Eye (tissue), 1 donor: ENCODE results near the gene DOCK8.

ENCODE experiments used
- DNase-seq: peaks from one replicate; pipeline ENCODE4 v3.0.0-alpha.2; 2015

The DOCK8 gene

DNA sequence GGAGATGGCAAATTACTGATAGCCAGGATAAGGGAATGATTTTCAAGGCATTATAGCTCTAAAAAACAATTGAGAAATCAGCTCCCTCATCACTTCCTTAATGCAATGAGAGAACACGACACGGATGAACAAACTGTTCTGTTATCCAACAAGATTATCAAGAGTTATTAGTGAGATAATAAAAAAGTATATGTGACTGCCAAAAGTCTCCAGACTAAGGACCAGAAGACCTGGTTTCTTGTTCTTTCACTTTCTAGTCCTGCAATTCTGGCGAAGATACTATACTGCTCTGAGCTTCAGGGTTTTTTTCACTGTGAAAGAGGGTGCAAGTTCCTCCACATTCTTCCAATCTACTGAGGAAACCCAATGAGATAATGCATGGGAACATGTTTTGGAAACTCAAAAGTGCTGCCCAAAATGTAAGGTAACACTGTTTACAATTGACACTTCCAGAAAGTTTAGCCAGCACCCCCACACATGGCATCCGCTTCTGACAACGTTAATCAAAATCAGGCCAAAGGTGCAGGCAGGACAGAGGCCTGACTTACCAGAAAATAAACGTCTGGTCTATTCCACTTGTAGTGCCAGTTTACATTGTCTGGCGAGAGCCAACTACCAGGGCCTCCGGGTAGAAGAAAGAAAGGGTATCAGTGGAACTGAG is 254.2 kb downstream of the DOCK8 start:
- peak; percentile 58 for DNase-seq

- DNase-seq: peak; percentile 96
These were observed 255.2 kb downstream of the DOCK8 start for GRCh38 chr9:469672-470551.

- DNase-seq: peak; percentile 40
These were observed 256.0 kb downstream of the DOCK8 start for GRCh38 chr9:470552-471194.

DNA sequence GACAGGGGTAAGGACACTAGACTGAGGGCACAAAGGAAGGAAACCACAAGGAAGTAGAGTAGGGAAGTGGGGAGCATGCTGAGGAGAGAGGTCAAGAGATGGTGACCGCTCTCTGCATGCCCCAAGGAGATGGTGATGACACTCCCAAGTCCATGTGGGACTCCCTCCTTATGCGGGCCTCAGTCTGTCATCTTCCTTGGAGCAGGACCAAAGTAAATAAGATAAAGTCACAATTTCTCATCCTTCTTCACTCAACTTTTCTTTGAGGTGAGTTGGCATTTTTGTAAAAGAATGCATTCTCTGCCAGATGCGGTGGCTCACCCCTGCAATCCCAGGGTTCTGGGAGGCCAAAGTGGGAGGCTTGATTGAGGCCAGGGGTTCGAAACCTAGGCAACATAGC is 256.7 kb downstream of the DOCK8 start:
- DNase-seq: no peak

DNA sequence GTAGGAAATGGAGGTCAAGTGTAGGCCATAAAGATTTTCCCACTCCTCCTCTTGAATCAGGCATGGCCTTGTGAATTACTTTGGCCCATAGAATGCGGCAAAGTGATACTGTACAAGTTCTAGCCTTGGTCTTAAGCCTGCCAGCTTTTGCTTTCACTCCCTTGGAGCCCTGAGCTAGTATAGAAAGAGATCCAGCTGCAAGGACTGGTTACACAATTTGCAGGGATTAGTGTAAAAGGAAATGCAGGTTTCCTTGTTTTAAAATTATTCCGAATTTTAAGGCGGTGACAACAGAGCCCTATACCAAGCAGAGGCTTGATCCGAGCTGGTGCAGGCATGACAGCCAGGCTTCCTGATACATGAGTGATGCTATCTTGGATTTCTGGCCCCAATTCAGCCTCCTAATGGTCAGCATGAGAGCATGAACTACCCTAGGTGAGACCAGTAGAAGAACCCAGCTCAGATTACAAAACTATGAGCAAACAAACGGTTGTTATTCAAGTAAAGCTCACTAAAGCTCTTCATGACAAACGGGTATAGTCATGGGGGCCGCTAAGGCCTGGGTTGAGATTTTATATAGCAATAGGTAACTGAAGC is 257.9 kb downstream of the DOCK8 start:
- no peak for DNase-seq

DNA sequence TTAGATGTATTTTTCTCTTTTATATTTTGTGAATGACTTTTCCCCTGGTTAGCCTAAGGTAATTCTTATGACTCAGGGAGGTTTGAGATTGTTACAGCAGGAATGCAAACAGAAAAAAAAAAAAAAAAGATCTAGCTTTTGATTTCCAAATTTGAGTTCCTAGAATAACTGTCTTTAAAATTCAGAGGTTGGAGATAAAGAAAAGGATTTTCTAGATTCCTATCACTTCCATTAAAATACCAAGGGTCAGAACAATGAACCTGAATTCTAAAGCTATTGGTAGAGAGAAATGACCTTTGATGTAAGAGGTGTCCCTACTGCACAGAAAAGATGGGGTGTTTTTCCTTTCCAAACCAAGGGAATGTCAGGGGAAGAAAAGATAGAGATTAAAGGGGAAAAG is 262.5 kb downstream of the DOCK8 start:
- no peak for DNase-seq

DNA sequence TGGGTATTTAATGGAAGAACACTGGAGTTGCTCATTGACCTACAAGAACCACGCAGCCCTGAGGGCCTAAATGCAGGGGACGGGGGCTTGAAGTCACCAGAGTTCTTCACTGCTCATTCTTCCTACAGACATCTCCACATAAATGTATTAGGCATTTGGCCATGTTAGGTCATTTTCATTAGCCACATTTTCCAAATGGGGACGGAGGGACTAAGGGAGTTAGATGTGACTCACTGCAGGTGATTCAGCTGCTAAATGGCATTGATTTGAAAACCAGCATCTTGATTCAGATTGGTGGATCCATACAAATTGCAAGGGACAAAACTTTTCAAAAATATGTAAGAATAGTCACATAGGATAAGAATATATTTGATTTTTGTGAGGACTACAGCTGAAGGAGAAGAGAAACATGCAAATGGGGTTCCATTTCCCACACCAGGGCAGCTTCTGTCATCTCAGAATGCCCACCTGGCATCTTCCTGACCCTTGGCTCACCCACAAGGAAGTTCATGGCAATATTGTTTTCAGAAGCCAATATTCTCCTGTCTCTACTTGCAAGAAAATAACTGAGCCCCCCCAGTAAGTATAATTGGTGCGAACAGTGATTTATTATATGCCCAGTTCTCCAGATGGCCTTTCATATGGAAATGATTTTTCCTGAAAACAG is 264.8 kb downstream of the DOCK8 start:
- no peak for DNase-seq

DNA sequence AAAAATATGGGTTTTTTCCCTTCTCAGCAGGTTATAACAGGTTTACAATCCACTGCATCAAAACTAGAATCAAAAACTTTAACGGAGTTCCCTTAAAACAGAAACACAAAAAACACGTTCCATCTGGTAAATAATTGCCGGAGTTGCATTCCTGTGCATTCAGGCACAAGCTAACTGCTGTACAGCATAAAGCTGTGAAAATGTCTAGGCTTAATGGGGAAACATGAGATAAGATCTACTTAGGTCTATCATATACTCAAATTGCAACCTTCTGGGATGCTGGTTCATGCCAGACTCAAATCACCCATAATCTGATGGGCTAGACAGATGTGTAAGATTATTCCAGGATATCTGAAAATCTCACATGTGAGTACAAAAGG is 265.3 kb downstream of the DOCK8 start:
- DNase-seq: peak; percentile 63

DNA sequence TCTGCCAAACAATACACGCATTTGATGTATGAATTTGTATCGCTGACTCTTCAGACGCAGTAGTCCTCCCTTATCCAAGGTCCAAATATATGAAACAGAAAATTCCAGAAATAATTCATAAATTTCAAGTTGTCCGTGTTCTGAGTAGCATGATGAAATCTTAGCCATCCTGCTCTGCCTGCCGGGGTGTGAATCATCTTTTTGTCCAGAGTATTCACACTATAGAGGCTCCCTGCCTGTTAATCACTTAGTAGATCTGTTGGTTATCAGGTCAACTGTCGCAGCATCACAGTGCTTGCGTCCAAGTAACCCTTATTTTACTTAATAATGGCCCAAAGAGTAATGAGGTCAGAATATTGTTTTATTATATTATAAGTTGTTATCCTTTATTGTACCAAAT is 268.1 kb downstream of the DOCK8 start:
- DNase-seq: no peak

GRCh38 chr9:486156-486555 is 271.5 kb downstream of the DOCK8 start:
- DNase-seq: no peak

- DNase-seq: no peak
These were observed 272.8 kb downstream of the DOCK8 start for GRCh38 chr9:487429-487828.

GRCh38 chr9:488448-488847 is 273.8 kb downstream of the DOCK8 start:
- DNase-seq: no peak

- no peak for DNase-seq
These were observed 274.8 kb downstream of the DOCK8 start for GRCh38 chr9:489198-490197.

- DNase-seq: no peak
These were observed 280.1 kb downstream of the DOCK8 start for GRCh38 chr9:494764-495163.

DNA sequence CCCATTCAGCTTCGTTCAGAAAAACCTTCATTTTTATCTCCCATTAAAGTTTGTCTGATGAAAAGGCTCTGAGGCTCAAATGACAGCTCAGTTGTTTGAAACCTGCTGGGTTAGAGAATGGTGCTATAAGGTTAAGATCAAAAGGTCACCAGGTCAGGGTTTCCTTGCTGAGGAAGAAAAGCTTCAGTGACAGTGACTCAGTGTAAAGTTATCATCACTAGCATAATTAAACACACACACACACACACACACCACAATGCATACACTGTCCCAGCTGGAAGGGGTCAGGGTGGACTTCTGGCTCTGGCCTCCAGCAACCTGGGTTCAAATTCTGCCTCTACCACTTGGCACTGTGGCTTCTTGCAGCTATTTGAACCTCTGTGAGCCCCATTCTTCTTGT is 281.1 kb downstream of the DOCK8 start:
- peak; percentile 16 for DNase-seq

GRCh38 chr9:503326-503725 is 288.7 kb downstream of the DOCK8 start:
- no peak for DNase-seq

DNA sequence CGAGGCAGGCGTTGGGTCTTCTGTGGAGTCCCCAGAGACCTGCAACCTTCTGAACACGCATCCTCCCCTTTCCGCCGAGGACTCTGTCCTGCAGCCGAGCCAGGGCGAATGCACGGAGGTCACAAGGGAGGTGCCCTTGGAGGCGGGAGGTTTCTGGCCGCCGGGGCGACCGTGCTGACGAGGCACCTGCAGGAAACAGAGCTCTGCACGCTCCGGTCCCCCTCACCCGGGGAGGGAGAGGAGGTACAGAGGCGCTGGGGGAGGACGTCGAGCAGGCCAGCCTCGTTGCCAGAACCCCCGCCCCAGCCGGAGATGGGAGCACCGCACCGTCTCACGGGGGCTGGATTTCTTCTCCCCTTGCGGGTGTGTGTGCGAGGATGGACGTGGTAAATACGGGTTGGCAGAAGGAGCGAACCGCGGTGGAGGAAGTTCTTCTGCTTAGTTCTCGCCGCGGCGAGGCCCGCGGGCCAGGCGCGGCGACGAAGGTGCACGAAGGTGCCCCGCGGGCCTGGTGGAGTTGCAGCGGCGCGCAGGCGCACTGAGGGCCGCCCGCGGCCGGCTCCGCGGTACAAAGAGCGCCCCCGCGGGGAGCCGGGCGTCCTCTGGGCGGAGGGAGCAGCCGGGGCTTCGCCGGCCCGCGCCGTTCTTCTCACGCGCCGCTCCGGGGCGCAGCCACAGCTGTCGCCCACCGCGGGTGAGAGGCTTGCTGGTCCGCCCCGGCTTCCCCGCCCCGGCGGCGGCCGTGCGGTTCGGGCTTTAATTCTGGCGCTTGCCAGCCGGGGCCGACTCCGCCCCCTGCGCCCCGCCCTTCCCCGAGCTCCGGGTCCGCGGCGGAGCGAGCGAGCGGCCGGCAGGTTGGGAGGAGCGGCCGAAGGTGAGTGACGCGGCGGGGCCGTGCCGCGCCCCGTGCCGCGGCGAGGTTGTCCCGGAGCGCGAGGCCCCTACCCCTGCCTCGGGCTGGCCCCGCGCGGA is 289.5 kb downstream of the DOCK8 start, which contains the start of gene KANK1:
TSS of gene KANK1 (plus strand) at position 815 of the 972 bp plus-strand sequence.
- DNase-seq: peak; percentile 89

GRCh38 chr9:504921-505740 is 290.5 kb downstream of the DOCK8 start:
- peak; percentile 69 for DNase-seq

- no peak for DNase-seq
These were observed 291.0 kb downstream of the DOCK8 start for GRCh38 chr9:505741-506059.

- no peak for DNase-seq
These were observed 291.6 kb downstream of the DOCK8 start for GRCh38 chr9:506281-506680.
